Cardiac muscle cell (in vitro differentiated cells and primary cell): Measurements from ENCODE around the gene CLCA1. TPM values are rescaled to one million over a fixed set of nuclear protein-coding genes. Genes with fewer than 3 reads are reported as not detected.

Experiments used
- DNase-seq, 2 donors: peaks; one replicate each; pipeline versions ENCODE4 v3.0.0 to v3.0.0-alpha.2; 2010 to 2017; ENCODE audit warnings: low read depth in 1 of 2, low spot score in 1 of 2
- H3K27ac ChIP-seq: fragments of 200-600 bp; sonication (generic); 2 replicates; pipeline ENCODE4 v1.5.1; 2016
- H3K27me3 ChIP-seq: fragments of 200-600 bp; sonication (generic); 2 replicates; pipeline ENCODE4 v1.6.0; 2016; ENCODE audit warnings: control low read depth
- H3K36me3 ChIP-seq: fragments of 200-600 bp; sonication (generic); 2 replicates; pipeline ENCODE4 v1.5.1; 2016; ENCODE audit warnings: control low read depth
- H3K4me1 ChIP-seq: fragments of 200-600 bp; sonication (generic); 2 replicates; pipeline ENCODE4 v1.8.1; 2017; ENCODE audit warnings: low read depth, mild to moderate bottlenecking, mixed run types
- H3K4me3 ChIP-seq: fragments of 200-600 bp; sonication (generic); 2 replicates; pipeline ENCODE4 v1.5.1; 2016; ENCODE audit warnings: mild to moderate bottlenecking
- H3K9me3 ChIP-seq: fragments of 200-600 bp; sonication (generic); 2 replicates; pipeline ENCODE4 v1.5.1; 2017; ENCODE audit warnings: low read depth, mild to moderate bottlenecking, control low read depth
- CTCF ChIP-seq: IDR thresholded peaks from 2 replicates; pipeline ENCODE4 v1.5.1; 2012; ENCODE audit warnings: low read depth, mild to moderate bottlenecking, low read length
- polyA plus RNA-seq: library from polyadenylated mRNA; unstranded; fragments of >200 nt; fragmentation: Nextera tagmentation; extraction: Ambion mirVana; gene quantifications from 2 replicates; pipeline ENCODE4 v1.2.1, GENCODE V29; 2016
- total RNA-seq: library from RNA; depleted of rRNA; stranded (reverse); fragments of >200 nt; gene quantifications from 2 replicates; pipeline ENCODE4 v1.2.3, GENCODE V29; 2016

The CLCA1 gene
- total and polyA plus RNA-seq, 2 experiments from 2014 or later, result not detected

GRCh38 chr1:86449103-86449502 is 19.6 kb upstream of the CLCA1 start:
- Histone ChIP-seq H3K4me1 (no peaks in the 10 kb centered on the region), H3K27me3 (no peaks in the 10 kb centered on the region), H3K9me3 (no peaks in the 10 kb centered on the region), H3K36me3 (no peaks in the 10 kb centered on the region), H3K27ac (no peak overlapping the region), H3K4me3 (no peak overlapping the region)
- TF ChIP-seq CTCF, result no peak
- DNase-seq, result no peak

- Histone ChIP-seq H3K9me3 (no peaks in the 10 kb centered on the region), H3K27me3 (no peaks in the 10 kb centered on the region), H3K4me3 (no peak overlapping the region), H3K27ac (no peak overlapping the region), H3K36me3 (no peaks in the 10 kb centered on the region), H3K4me1 (no peaks in the 10 kb centered on the region)
- TF ChIP-seq CTCF, result no peak
- no peak for DNase-seq
Measured at GRCh38 chr1:86450847-86451246, 17.9 kb upstream of the CLCA1 start.

- Histone ChIP-seq H3K27ac (no peak overlapping the region), H3K36me3 (no peaks in the 10 kb centered on the region), H3K4me1 (no peaks in the 10 kb centered on the region), H3K9me3 (no peaks in the 10 kb centered on the region), H3K27me3 (no peaks in the 10 kb centered on the region), H3K4me3 (no peak overlapping the region)
- no peak for TF ChIP-seq CTCF
- no peak for DNase-seq
Measured at GRCh38 chr1:86453664-86454063, 15.1 kb upstream of the CLCA1 start.

DNA sequence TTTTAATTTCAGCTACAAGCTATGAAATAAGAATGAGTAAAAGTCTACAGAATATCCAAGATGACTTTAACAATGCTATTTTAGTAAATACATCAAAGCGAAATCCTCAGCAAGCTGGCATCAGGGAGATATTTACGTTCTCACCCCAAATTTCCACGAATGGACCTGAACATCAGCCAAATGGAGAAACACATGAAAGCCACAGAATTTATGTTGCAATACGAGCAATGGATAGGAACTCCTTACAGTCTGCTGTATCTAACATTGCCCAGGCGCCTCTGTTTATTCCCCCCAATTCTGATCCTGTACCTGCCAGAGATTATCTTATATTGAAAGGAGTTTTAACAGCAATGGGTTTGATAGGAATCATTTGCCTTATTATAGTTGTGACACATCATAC is 13.7 kb upstream of the CLCA1 start:
- Histone ChIP-seq H3K27ac (no peak overlapping the region), H3K4me3 (no peak overlapping the region), H3K36me3 (no peaks in the 10 kb centered on the region), H3K27me3 (no peaks in the 10 kb centered on the region), H3K9me3 (no peaks in the 10 kb centered on the region), H3K4me1 (no peaks in the 10 kb centered on the region)
- DNase-seq, result peak in 1 of 2 donors; percentile 56
- TF ChIP-seq CTCF, result no peak

- Histone ChIP-seq H3K27ac (no peak overlapping the region), H3K36me3 (no peaks in the 10 kb centered on the region), H3K27me3 (no peaks in the 10 kb centered on the region), H3K9me3 (no peaks in the 10 kb centered on the region), H3K4me3 (no peak overlapping the region), H3K4me1 (peaks cover 6% of the 10 kb centered on the region)
- no peak for TF ChIP-seq CTCF
- DNase-seq, result no peak
Measured at GRCh38 chr1:86460998-86461397, 7.7 kb upstream of the CLCA1 start.

- no peaks in the 10 kb centered on the region for H3K27me3 ChIP-seq
- DNase-seq, result no peak
- peaks cover 6% of the 10 kb centered on the region for H3K4me1 ChIP-seq
- no peaks in the 10 kb centered on the region for H3K9me3 ChIP-seq
- H3K4me3 ChIP-seq, result no peak overlapping the region
- no peak overlapping the region for H3K27ac ChIP-seq
- H3K36me3 ChIP-seq, result no peaks in the 10 kb centered on the region
- no peak for TF ChIP-seq CTCF
Measured at GRCh38 chr1:86461482-86461881, 7.2 kb upstream of the CLCA1 start.
